ENCODE results near the gene TRIM15. TPM values are rescaled to one million over a fixed set of nuclear protein-coding genes. Genes with fewer than 3 reads are reported as not detected.

TRIM15 gene
- total RNA-seq, 1 experiment from 2014 or later = 0.20 TPM

DNA sequence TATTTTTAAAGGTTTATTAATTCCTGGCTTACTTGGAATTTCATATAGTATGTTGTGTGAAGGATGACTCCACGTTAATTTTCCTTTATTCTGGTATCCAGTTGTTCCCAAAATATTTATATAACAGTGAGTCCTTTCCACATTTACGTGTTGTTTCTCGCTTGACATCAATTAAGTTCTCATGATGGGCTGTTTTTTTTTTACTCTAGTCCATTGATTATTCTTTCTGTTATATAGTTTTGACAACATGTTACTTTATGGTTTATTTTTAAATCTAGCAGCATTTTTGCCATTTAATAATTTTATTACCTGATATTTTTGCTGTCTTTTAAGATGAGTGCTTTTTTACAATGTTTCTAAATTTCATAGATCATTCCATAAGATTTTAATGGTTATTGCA lies 20.7 kb upstream of the TRIM15 start:
- H3K79me1 ChIP-seq (ENCODE audit: insufficient read depth, low read depth, low read length, poor library complexity, severe bottlenecking) = no peaks in the 10 kb centered on the region
- no CpG with 5 or more reads among the region's 3 CpGs for WGBS (ENCODE audit: extremely low coverage, insufficient read length, low lambda C conversion rate)
- no peak overlapping the region for H3K18ac ChIP-seq (ENCODE audit: insufficient read length, low read depth, low read length)
- no peak overlapping the region for H3T11ph ChIP-seq (ENCODE audit: low read length)
- no peak overlapping the region for H2BK5ac ChIP-seq (ENCODE audit: insufficient read length, low read length)
- H2BK12ac ChIP-seq (ENCODE audit: insufficient read length, low read depth, low read length) = no peak overlapping the region
- no peaks in the 10 kb centered on the region for H3K79me2 ChIP-seq (ENCODE audit: insufficient read depth, low read length)
- Mint-ChIP-seq H3K27me3 (ENCODE audit: low read depth) (peaks cover 55% of the 10 kb centered on the region), H3K9me3 (no peaks in the 10 kb centered on the region), H3K4me1 (peaks cover 8 to 9% of the 10 kb centered on the region in 2 experiments), H3K36me3 (ENCODE audit: insufficient read depth in 1 of 3, low read depth in 3 of 3) (no peaks in the 10 kb centered on the region), H3K27ac (no peak overlapping the region), H3K4me3 (no peak overlapping the region)
- H4K91ac ChIP-seq (ENCODE audit: insufficient read length, low read depth, low read length) = no peak overlapping the region
- no peak overlapping the region for H3K9ac ChIP-seq (ENCODE audit: extremely low read depth, insufficient read length, low read length)
- no peak overlapping the region for H3K4me2 ChIP-seq (ENCODE audit: insufficient read depth, insufficient read length, low read length)
- H2BK15ac ChIP-seq (ENCODE audit: low read depth, low read length) = no peak overlapping the region
- TF ChIP-seq, protein P1, sequence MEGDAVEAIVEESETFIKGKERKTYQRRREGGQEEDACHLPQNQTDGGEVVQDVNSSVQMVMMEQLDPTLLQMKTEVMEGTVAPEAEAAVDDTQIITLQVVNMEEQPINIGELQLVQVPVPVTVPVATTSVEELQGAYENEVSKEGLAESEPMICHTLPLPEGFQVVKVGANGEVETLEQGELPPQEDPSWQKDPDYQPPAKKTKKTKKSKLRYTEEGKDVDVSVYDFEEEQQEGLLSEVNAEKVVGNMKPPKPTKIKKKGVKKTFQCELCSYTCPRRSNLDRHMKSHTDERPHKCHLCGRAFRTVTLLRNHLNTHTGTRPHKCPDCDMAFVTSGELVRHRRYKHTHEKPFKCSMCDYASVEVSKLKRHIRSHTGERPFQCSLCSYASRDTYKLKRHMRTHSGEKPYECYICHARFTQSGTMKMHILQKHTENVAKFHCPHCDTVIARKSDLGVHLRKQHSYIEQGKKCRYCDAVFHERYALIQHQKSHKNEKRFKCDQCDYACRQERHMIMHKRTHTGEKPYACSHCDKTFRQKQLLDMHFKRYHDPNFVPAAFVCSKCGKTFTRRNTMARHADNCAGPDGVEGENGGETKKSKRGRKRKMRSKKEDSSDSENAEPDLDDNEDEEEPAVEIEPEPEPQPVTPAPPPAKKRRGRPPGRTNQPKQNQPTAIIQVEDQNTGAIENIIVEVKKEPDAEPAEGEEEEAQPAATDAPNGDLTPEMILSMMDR (conservative IDR thresholded peaks at IDR 0.05) = no peak
- DNase-seq = no peak
- no peak overlapping the region for H2BK120ac ChIP-seq (ENCODE audit: low read depth, low read length, poor library complexity, severe bottlenecking)
- H3K4me1 ChIP-seq (ENCODE audit: insufficient read depth, low read length) = peaks cover 3% of the 10 kb centered on the region; the same call in 1 of the 2 replicates
- no peaks in the 10 kb centered on the region for H3K9me3 ChIP-seq (ENCODE audit: control insufficient read depth, low read depth, low read length)
- H3K23me2 ChIP-seq (ENCODE audit: insufficient read length, low read depth, low read length, poor library complexity, severe bottlenecking) = no peaks in the 10 kb centered on the region
- no peak overlapping the region for H4K8ac ChIP-seq (replicated peaks; ENCODE audit: insufficient read length, low read depth, low read length)
- no peak overlapping the region for H3K14ac ChIP-seq (ENCODE audit: insufficient read depth, low read length)
- H3K23ac ChIP-seq (ENCODE audit: insufficient read length, low read depth, low read length) = no peak overlapping the region
- H2AFZ ChIP-seq (ENCODE audit: low read length) = no peak overlapping the region
- H3K27me3 ChIP-seq (ENCODE audit: insufficient read depth, low read length) = no peaks in the 10 kb centered on the region
- H3K56ac ChIP-seq (ENCODE audit: insufficient read length, low read depth, low read length) = no peak overlapping the region
- H3K27ac ChIP-seq (ENCODE audit: insufficient read length, low read depth, low read length) = no peak overlapping the region
- no peak overlapping the region for H4K5ac ChIP-seq (ENCODE audit: insufficient read length, low read depth, low read length)
- H4K20me1 ChIP-seq (ENCODE audit: control insufficient read depth, insufficient read depth, insufficient read length) = no peaks in the 10 kb centered on the region
- no peak overlapping the region for H2BK20ac ChIP-seq (ENCODE audit: low read depth, low read length, poor library complexity, severe bottlenecking)
- no peak overlapping the region for H3K4ac ChIP-seq (ENCODE audit: low read depth, low read length)
- H2AK5ac ChIP-seq (ENCODE audit: insufficient read length, low read length) = no peak overlapping the region

Data from H9 (cell line).